ENCODE results near the gene TXNDC2. TPM values are rescaled to one million over a fixed set of nuclear protein-coding genes. Genes with fewer than 3 reads are reported as not detected.

TXNDC2 gene
- total RNA-seq, 1 donor from 2014 or later, result not detected

GRCh38 chr18:9927392-9928063 lies 41.8 kb downstream of the TXNDC2 start:
- peak overlapping the region; percentile 20 for H3K4me2 ChIP-seq
- no peaks in the 10 kb centered on the region for H3K27me3 ChIP-seq
- no peak overlapping the region for H3K4me3 Mint-ChIP-seq
- no peak overlapping the region for H3K27ac Mint-ChIP-seq
- no peak for DNase-seq (ENCODE audit: low spot score)
- no peak overlapping the region for H3K27ac ChIP-seq
- H3K4me1 ChIP-seq, result peaks cover 44% of the 10 kb centered on the region
- peaks cover 100% of the 10 kb centered on the region for H3K79me2 ChIP-seq (ENCODE audit: low read depth)
- H3K36me3 ChIP-seq, result no peaks in the 10 kb centered on the region
- H4K20me1 ChIP-seq (ENCODE audit: low read depth), result peaks cover 81% of the 10 kb centered on the region
- no peaks in the 10 kb centered on the region for H3K9me3 ChIP-seq (ENCODE audit: low read depth)
- H3K27me3 Mint-ChIP-seq (ENCODE audit: insufficient read depth, low read depth), result peaks cover 2% of the 10 kb centered on the region
- peaks cover 12% of the 10 kb centered on the region for H3K36me3 Mint-ChIP-seq
- no peak for TF ChIP-seq EZH2phosphoT487 (IDR thresholded peaks at IDR 0.05)
- no peak for TF ChIP-seq CTCF (IDR thresholded peaks at IDR 0.05)
- no peak for TF ChIP-seq EZH2 (IDR thresholded peaks at IDR 0.05)
- peaks cover 13% of the 10 kb centered on the region for H3K4me1 Mint-ChIP-seq
- no peak overlapping the region for H3K4me3 ChIP-seq
- H3F3A ChIP-seq (ENCODE audit: low read depth), result no peaks in the 10 kb centered on the region
- no peak overlapping the region for H3K9ac ChIP-seq
- no peaks in the 10 kb centered on the region for H3K9me3 Mint-ChIP-seq
- no peak overlapping the region for H2AFZ ChIP-seq (replicated peaks)

GRCh38 chr18:9928646-9929259 lies 43.0 kb downstream of the TXNDC2 start:
- DNase-seq (ENCODE audit: low spot score), result no peak

GRCh38 chr18:9930299-9930884 lies 44.6 kb downstream of the TXNDC2 start:
- no peak for DNase-seq (ENCODE audit: low spot score)
- peak overlapping the region; percentile 26 for H3K4me2 ChIP-seq
- H3K9me3 Mint-ChIP-seq, result no peaks in the 10 kb centered on the region
- H3K9ac ChIP-seq, result no peak overlapping the region
- peaks cover 2% of the 10 kb centered on the region for H3K27me3 Mint-ChIP-seq (ENCODE audit: insufficient read depth, low read depth)
- H3K27ac ChIP-seq, result no peak overlapping the region
- no peaks in the 10 kb centered on the region for H3K27me3 ChIP-seq
- no peak overlapping the region for H2AFZ ChIP-seq (replicated peaks)
- TF ChIP-seq EZH2 (IDR thresholded peaks at IDR 0.05) (no peak), EZH2phosphoT487 (IDR thresholded peaks at IDR 0.05) (no peak), CTCF (IDR thresholded peaks at IDR 0.05) (no peak)
- no peaks in the 10 kb centered on the region for H3K9me3 ChIP-seq (ENCODE audit: low read depth)
- H3K4me3 ChIP-seq, result no peak overlapping the region
- no peak overlapping the region for H3K4me3 Mint-ChIP-seq
- H3K4me1 Mint-ChIP-seq, result peaks cover 9% of the 10 kb centered on the region
- H3K36me3 Mint-ChIP-seq, result peaks cover 10% of the 10 kb centered on the region
- peaks cover 93% of the 10 kb centered on the region for H3K79me2 ChIP-seq (ENCODE audit: low read depth)
- peaks cover 63% of the 10 kb centered on the region for H4K20me1 ChIP-seq (ENCODE audit: low read depth)
- H3K27ac Mint-ChIP-seq, result no peak overlapping the region
- H3K36me3 ChIP-seq, result no peaks in the 10 kb centered on the region
- H3F3A ChIP-seq (ENCODE audit: low read depth), result no peaks in the 10 kb centered on the region
- peaks cover 30% of the 10 kb centered on the region for H3K4me1 ChIP-seq

More at GRCh38 chr18:9928646-9929259, 43.0 kb downstream of the TXNDC2 start:
- peaks cover 100% of the 10 kb centered on the region for H3K79me2 ChIP-seq (ENCODE audit: low read depth)
- H3K27ac ChIP-seq, result no peak overlapping the region
- H3K27me3 ChIP-seq, result no peaks in the 10 kb centered on the region
- peaks cover 69% of the 10 kb centered on the region for H4K20me1 ChIP-seq (ENCODE audit: low read depth)
- no peak overlapping the region for H3K27ac Mint-ChIP-seq
- no peak overlapping the region for H3K9ac ChIP-seq
- no peaks in the 10 kb centered on the region for H3K36me3 ChIP-seq
- no peaks in the 10 kb centered on the region for H3K9me3 ChIP-seq (ENCODE audit: low read depth)
- H3K9me3 Mint-ChIP-seq, result no peaks in the 10 kb centered on the region
- no peak overlapping the region for H3K4me3 Mint-ChIP-seq
- H3K4me3 ChIP-seq, result no peak overlapping the region
- peaks cover 13% of the 10 kb centered on the region for H3K4me1 Mint-ChIP-seq
- TF ChIP-seq CTCF (IDR thresholded peaks at IDR 0.05) (no peak), EZH2phosphoT487 (IDR thresholded peaks at IDR 0.05) (no peak), EZH2 (IDR thresholded peaks at IDR 0.05) (no peak)
- H3K4me2 ChIP-seq, result no peak overlapping the region
- peaks cover 44% of the 10 kb centered on the region for H3K4me1 ChIP-seq
- H3K36me3 Mint-ChIP-seq, result peaks cover 13% of the 10 kb centered on the region
- H2AFZ ChIP-seq (replicated peaks), result no peak overlapping the region
- peaks cover 2% of the 10 kb centered on the region for H3K27me3 Mint-ChIP-seq (ENCODE audit: insufficient read depth, low read depth)
- no peaks in the 10 kb centered on the region for H3F3A ChIP-seq (ENCODE audit: low read depth)

Measured in neural progenitor cell (in vitro differentiated cells).